ENCODE measurements around the gene ZNF609.
A peak's percentile ranks its signal among the peaks of the same experiment; 100 is the strongest.

ZNF609 gene

GRCh38 chr15:64682255-64682654 lies 221.9 kb downstream of the ZNF609 start:
- no peak overlapping the region for H3K27ac ChIP-seq (ENCODE audit: poor library complexity, severe bottlenecking)
- H3K4me3 ChIP-seq (ENCODE audit: severe bottlenecking), result no peak overlapping the region
- H3K4me1 ChIP-seq (ENCODE audit: insufficient read depth, poor library complexity, severe bottlenecking), result no peaks in the 10 kb centered on the region
- no peaks in the 10 kb centered on the region for H3K27me3 ChIP-seq (ENCODE audit: insufficient read depth, poor library complexity, severe bottlenecking)
- no peak for DNase-seq (ENCODE audit: low spot score)
- H3K9me3 ChIP-seq (ENCODE audit: severe bottlenecking), result no peaks in the 10 kb centered on the region
- ATAC-seq (ENCODE audit: low read depth), result no peak
- TF ChIP-seq CTCF (IDR thresholded peaks at IDR 0.05; ENCODE audit: poor library complexity, severe bottlenecking), result no peak
- H3K36me3 ChIP-seq (ENCODE audit: low read depth), result peaks cover 82% of the 10 kb centered on the region

- ATAC-seq (ENCODE audit: low read depth) (no peak), DNase-seq (ENCODE audit: low spot score) (no peak)
- Histone ChIP-seq H3K27ac (ENCODE audit: poor library complexity, severe bottlenecking) (no peak overlapping the region), H3K27me3 (ENCODE audit: insufficient read depth, poor library complexity, severe bottlenecking) (no peaks in the 10 kb centered on the region), H3K4me3 (ENCODE audit: severe bottlenecking) (no peak overlapping the region), H3K36me3 (ENCODE audit: low read depth) (peaks cover 84% of the 10 kb centered on the region), H3K9me3 (ENCODE audit: severe bottlenecking) (no peaks in the 10 kb centered on the region), H3K4me1 (ENCODE audit: insufficient read depth, poor library complexity, severe bottlenecking) (no peaks in the 10 kb centered on the region)
- TF ChIP-seq CTCF (IDR thresholded peaks at IDR 0.05; ENCODE audit: poor library complexity, severe bottlenecking), result no peak
Measured at GRCh38 chr15:64683378-64683777, 223.0 kb downstream of the ZNF609 start.

- no peak for TF ChIP-seq CTCF (IDR thresholded peaks at IDR 0.05; ENCODE audit: poor library complexity, severe bottlenecking)
- H3K4me1 ChIP-seq (ENCODE audit: insufficient read depth, poor library complexity, severe bottlenecking), result no peaks in the 10 kb centered on the region
- ATAC-seq (ENCODE audit: low read depth) (no peak), DNase-seq (ENCODE audit: low spot score) (no peak)
- H3K36me3 ChIP-seq (ENCODE audit: low read depth), result peaks cover 82% of the 10 kb centered on the region
- H3K9me3 ChIP-seq (ENCODE audit: severe bottlenecking), result no peaks in the 10 kb centered on the region
- no peaks in the 10 kb centered on the region for H3K27me3 ChIP-seq (ENCODE audit: insufficient read depth, poor library complexity, severe bottlenecking)
- H3K4me3 ChIP-seq (ENCODE audit: severe bottlenecking), result no peak overlapping the region
- H3K27ac ChIP-seq (ENCODE audit: poor library complexity, severe bottlenecking), result no peak overlapping the region
Measured at GRCh38 chr15:64685230-64685888, 225.0 kb downstream of the ZNF609 start.

GRCh38 chr15:64686130-64686735 lies 225.9 kb downstream of the ZNF609 start:
- TF ChIP-seq CTCF (IDR thresholded peaks at IDR 0.05; ENCODE audit: poor library complexity, severe bottlenecking), result peak; percentile 99
- H3K36me3 ChIP-seq (ENCODE audit: low read depth), result peaks cover 85% of the 10 kb centered on the region
- H3K4me1 ChIP-seq (ENCODE audit: insufficient read depth, poor library complexity, severe bottlenecking), result no peaks in the 10 kb centered on the region
- H3K27me3 ChIP-seq (ENCODE audit: insufficient read depth, poor library complexity, severe bottlenecking), result no peaks in the 10 kb centered on the region
- no peak overlapping the region for H3K4me3 ChIP-seq (ENCODE audit: severe bottlenecking)
- no peak overlapping the region for H3K27ac ChIP-seq (ENCODE audit: poor library complexity, severe bottlenecking)
- H3K9me3 ChIP-seq (ENCODE audit: severe bottlenecking), result no peaks in the 10 kb centered on the region
- ATAC-seq (ENCODE audit: low read depth) (no peak), DNase-seq (ENCODE audit: low spot score) (no peak)

GRCh38 chr15:64687172-64687571 lies 226.8 kb downstream of the ZNF609 start:
- Histone ChIP-seq H3K27ac (ENCODE audit: poor library complexity, severe bottlenecking) (no peak overlapping the region), H3K9me3 (ENCODE audit: severe bottlenecking) (no peaks in the 10 kb centered on the region), H3K27me3 (ENCODE audit: insufficient read depth, poor library complexity, severe bottlenecking) (no peaks in the 10 kb centered on the region), H3K4me3 (ENCODE audit: severe bottlenecking) (no peak overlapping the region), H3K4me1 (ENCODE audit: insufficient read depth, poor library complexity, severe bottlenecking) (no peaks in the 10 kb centered on the region), H3K36me3 (ENCODE audit: low read depth) (peaks cover 86% of the 10 kb centered on the region)
- TF ChIP-seq CTCF (IDR thresholded peaks at IDR 0.05; ENCODE audit: poor library complexity, severe bottlenecking), result no peak
- ATAC-seq (ENCODE audit: low read depth), result no peak
- DNase-seq (ENCODE audit: low spot score), result no peak
